CD4-positive, alpha-beta T cell (primary cell): ENCODE data around the gene ZC3H18. TPM values are rescaled to one million over a fixed set of nuclear protein-coding genes. Genes with fewer than 3 reads are reported as not detected.

Experiments used
- ATAC-seq: fragments of 200-7000 bp; cut with Tn5 transposase; one replicate; pipeline ENCODE4 v1.10.0; 2022; ENCODE audit warnings: mild to moderate bottlenecking; ENCODE audit not compliant: poor library complexity
- CTCF ChIA-PET: fragments of 350-600 bp; sonication (Branson Sonifier 250); formaldehyde crosslinking; loops from one replicate; lab custom pipeline; 2021; ENCODE audit warnings: antibody characterized with exemption, inconsistent platforms; lab: Charles Lee
- POLR2A ChIA-PET: fragments of 350-600 bp; sonication (Branson Sonifier 250); formaldehyde crosslinking; loops from one replicate; lab custom pipeline; 2021; ENCODE audit warnings: antibody characterized with exemption, inconsistent platforms; lab: Charles Lee
- DNase-seq, 14 experiments: peaks; one replicate each; pipeline ENCODE4 v3.0.0-alpha.2; 2013 to 2020; ENCODE audit warnings: mixed read lengths in 2 of 14
- H3K27ac ChIP-seq, 2 donors: one replicate each; pipeline versions ENCODE4 v1.5.1 to v1.7.0; 2013; ENCODE audit warnings: low read length in 2 of 2, low read depth in 1 of 2, mild to moderate bottlenecking in 1 of 2
- H3K27me3 ChIP-seq, 2 experiments: 1 replicate in 1 of 2; 2 replicates in 1 of 2; pipeline versions ENCODE4 v1.6.1 to v1.7.0; 2013; ENCODE audit warnings: low read length in 2 of 2, control low read depth in 1 of 2, mild to moderate bottlenecking in 1 of 2, moderate library complexity in 1 of 2; ENCODE audit not compliant: insufficient read depth in 2 of 2, control insufficient read depth in 1 of 2
- H3K36me3 ChIP-seq: one replicate; pipeline ENCODE4 v1.6.1; 2013; ENCODE audit warnings: low read length, control low read depth; ENCODE audit not compliant: insufficient read depth
- H3K4me1 ChIP-seq: one replicate; pipeline ENCODE4 v1.6.1; 2013; ENCODE audit warnings: low read length, control low read depth; ENCODE audit not compliant: insufficient read depth
- H3K4me3 ChIP-seq: one replicate; pipeline ENCODE4 v1.5.1; 2013; ENCODE audit warnings: mild to moderate bottlenecking, low read length, moderate library complexity
- H3K9me3 ChIP-seq, 2 experiments: 1 replicate in 1 of 2; 2 replicates in 1 of 2; pipeline versions ENCODE4 v1.6.1 to v1.7.0; 2013; ENCODE audit warnings: low read length in 2 of 2, mild to moderate bottlenecking in 2 of 2, control low read depth in 1 of 2, moderate library complexity in 1 of 2; ENCODE audit not compliant: control insufficient read depth in 1 of 2, insufficient read depth in 1 of 2
- H3K27ac Mint-ChIP-seq: one replicate; pipeline ENCODE4 v1.8.0; 2020; ENCODE audit warnings: mixed read lengths
- H3K27me3 Mint-ChIP-seq: one replicate; pipeline ENCODE4 v1.8.0; 2021; ENCODE audit warnings: mixed read lengths
- H3K36me3 Mint-ChIP-seq: one replicate; pipeline ENCODE4 v1.8.0; 2021; ENCODE audit warnings: low read depth, mixed read lengths
- H3K4me1 Mint-ChIP-seq: one replicate; pipeline ENCODE4 v1.8.0; 2021; ENCODE audit warnings: low read depth, mixed read lengths
- H3K4me3 Mint-ChIP-seq: one replicate; pipeline ENCODE4 v1.8.0; 2020; ENCODE audit warnings: mild to moderate bottlenecking, mixed read lengths
- H3K9me3 Mint-ChIP-seq: one replicate; pipeline ENCODE4 v1.8.0; 2020; ENCODE audit warnings: mixed read lengths
- intact Hi-C, 2 experiments: fragments of 100-400 bp; cut with DNase I in 1 of 2; cut with micrococcal nuclease in 1 of 2; formaldehyde crosslinking; loops; one replicate each; pipeline versions ENCODE4 v1.15.1 to v1.9.0; 2023 to 2025; cut with DNase I, micrococcal nuclease
- total RNA-seq, 174 experiments: library from RNA in 2 of 174; stranded (reverse) in 2 of 174; gene quantifications; one replicate each; pipeline ENCODE4 v1.2.3 and lab custom pipeline; 2021 to 2026
- TF ChIP-seq, protein P1 (sequence below): fragments of 200-600 bp; IDR thresholded peaks from one replicate; pipeline ENCODE4 v1.8.0; 2022; ENCODE audit warnings: antibody characterized with exemption, mild to moderate bottlenecking

ZC3H18 gene
- total RNA-seq, 2 experiments from 2014 or later = 92.6 to 93.7 TPM

DNA sequence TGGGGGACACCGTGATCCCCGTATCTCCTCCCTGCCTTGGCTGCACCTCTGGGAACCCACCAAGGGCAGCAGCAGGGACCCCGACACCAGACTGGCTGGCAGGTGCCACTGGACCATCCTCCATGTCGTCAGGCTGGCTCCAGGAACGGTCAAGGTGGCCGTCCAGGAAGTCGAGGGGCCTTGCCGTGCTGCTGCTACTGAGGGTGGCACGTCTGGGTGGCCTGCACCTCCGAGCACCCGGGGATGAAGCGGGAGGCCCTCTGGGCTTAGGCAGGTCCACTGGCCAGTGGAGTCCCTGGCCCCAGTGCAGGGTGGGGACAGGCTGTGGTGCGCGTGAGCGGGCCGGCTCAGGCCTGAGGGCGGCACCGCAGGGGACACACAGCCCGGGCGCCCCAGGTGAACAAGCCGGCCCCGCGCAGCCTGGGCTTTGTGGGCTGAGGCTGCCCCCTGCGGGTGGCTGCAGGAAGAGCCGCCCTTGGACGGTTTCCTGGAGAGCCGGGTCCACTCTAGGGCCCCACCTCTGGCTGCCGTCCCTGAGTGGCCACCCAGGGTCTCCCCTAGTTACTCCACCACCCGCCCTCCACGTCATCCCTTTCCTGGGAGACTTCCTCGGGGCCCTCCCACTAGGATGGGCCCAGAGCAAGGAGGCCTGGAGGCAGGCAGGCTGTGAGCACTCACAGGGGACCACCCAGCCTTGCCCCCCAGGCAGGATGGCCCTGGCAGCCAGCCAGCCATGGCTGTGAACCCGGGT, 42.8 kb upstream of the ZC3H18 start:
- Histone ChIP-seq H3K27me3 (no peaks in the 10 kb centered on the region), H3K36me3 (peaks cover 3% of the 10 kb centered on the region), H3K4me3 (no peak overlapping the region), H3K4me1 (peaks cover 10% of the 10 kb centered on the region), H3K27ac (no peak overlapping the region), H3K9me3 (no peaks in the 10 kb centered on the region)
- Mint-ChIP-seq H3K4me3 (no peak overlapping the region), H3K4me1 (peaks cover 6% of the 10 kb centered on the region), H3K9me3 (no peaks in the 10 kb centered on the region), H3K36me3 (no peaks in the 10 kb centered on the region), H3K27me3 (no peaks in the 10 kb centered on the region), H3K27ac (no peak overlapping the region)
- DNase-seq = peak in 13 of 14 experiments; percentile 48 to 79 (median 57)
- CTCF ChIA-PET = interaction anchor here (0.9 kb wide), 1 partner anchor 55 kb away, joined by 4 read pairs; no protein-coding TSS in a partner anchor
- peak; percentile 62 for ATAC-seq
- TF ChIP-seq, protein P1, sequence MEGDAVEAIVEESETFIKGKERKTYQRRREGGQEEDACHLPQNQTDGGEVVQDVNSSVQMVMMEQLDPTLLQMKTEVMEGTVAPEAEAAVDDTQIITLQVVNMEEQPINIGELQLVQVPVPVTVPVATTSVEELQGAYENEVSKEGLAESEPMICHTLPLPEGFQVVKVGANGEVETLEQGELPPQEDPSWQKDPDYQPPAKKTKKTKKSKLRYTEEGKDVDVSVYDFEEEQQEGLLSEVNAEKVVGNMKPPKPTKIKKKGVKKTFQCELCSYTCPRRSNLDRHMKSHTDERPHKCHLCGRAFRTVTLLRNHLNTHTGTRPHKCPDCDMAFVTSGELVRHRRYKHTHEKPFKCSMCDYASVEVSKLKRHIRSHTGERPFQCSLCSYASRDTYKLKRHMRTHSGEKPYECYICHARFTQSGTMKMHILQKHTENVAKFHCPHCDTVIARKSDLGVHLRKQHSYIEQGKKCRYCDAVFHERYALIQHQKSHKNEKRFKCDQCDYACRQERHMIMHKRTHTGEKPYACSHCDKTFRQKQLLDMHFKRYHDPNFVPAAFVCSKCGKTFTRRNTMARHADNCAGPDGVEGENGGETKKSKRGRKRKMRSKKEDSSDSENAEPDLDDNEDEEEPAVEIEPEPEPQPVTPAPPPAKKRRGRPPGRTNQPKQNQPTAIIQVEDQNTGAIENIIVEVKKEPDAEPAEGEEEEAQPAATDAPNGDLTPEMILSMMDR = peak; percentile 81
- POLR2A ChIA-PET = no interaction called here
- intact Hi-C loops = loop anchor here (1.0 kb wide), 1 partner anchor 84 kb away; no protein-coding TSS in a partner anchor

DNA sequence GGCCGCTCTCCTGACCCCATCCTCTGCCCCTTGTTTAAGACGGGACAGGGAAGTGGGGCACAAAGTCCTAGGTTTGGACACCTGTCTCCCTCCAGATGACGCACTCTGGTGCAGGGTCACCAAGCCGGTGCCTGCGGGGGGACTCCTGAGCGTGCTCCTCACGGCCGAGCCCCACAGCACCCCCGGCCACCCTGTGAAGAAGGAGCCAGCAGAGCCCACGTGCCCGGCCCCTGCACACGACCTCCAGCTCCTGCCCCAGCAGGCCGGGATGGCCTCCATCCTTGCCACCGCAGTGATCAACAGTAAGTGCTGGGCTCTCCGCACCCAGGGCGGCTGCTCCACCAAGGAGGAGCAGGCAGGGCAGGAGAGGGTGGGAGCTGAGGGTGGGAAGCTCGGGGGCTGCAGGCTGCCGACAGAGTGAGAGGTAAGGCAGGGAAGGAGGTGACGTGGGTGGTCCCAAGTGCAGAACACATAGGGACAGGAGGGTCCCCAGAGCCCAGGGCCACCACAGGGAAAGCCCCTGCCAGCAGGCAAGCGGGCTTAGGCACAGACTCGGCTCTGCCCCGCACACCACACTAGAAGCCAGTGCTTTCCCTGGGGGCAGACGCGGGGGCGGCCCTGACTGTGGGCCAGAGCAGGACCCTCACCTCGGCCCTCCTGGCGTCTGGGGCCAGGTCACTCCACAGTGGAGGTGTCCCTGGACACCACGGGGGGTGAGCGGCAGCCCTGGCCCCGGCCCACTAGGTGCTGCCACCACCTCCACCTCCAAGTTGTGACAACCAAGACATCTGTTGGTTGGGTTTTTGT, 42.1 kb upstream of the ZC3H18 start:
- Mint-ChIP-seq H3K4me3 (no peak overlapping the region), H3K27ac (no peak overlapping the region), H3K27me3 (no peaks in the 10 kb centered on the region), H3K4me1 (peaks cover 6% of the 10 kb centered on the region), H3K9me3 (no peaks in the 10 kb centered on the region), H3K36me3 (no peaks in the 10 kb centered on the region)
- intact Hi-C loops = loop anchor here (1.0 kb wide), 1 partner anchor 85 kb away; no protein-coding TSS in a partner anchor
- Histone ChIP-seq H3K9me3 (no peaks in the 10 kb centered on the region), H3K4me1 (peaks cover 10% of the 10 kb centered on the region), H3K36me3 (peaks cover 3% of the 10 kb centered on the region), H3K4me3 (no peak overlapping the region), H3K27me3 (no peaks in the 10 kb centered on the region), H3K27ac (no peak overlapping the region)
- DNase-seq (no peak), ATAC-seq (no peak)
- TF ChIP-seq, protein P1 = no peak
- POLR2A ChIA-PET = no interaction called here
- CTCF ChIA-PET = no interaction called here

DNA sequence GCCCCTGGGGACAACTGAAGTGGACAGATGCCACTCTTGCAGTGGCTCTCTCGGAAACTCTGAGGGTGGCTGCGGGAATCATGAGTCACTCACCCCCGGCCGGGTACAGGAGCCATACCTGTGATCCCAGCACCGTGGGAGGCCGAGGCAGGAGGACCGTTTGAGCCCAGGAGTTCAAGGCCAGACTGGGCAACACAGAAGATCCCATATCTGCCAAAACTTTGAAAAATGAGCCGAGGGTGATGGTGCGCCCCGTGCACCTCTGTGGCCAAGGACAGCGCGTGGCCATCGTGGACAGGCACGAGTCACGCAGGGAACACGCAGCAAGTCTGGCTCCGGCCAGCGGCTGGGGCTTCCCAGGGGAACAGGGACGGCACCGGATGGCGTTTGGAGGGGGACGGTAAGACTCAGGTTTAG, 41.3 kb upstream of the ZC3H18 start:
- Mint-ChIP-seq H3K27me3 (no peaks in the 10 kb centered on the region), H3K4me3 (peak overlapping the region; percentile 25), H3K9me3 (no peaks in the 10 kb centered on the region), H3K36me3 (no peaks in the 10 kb centered on the region), H3K4me1 (peaks cover 6% of the 10 kb centered on the region), H3K27ac (no peak overlapping the region)
- TF ChIP-seq, protein P1 = no peak
- ChIA-PET POLR2A (no interaction called here), CTCF (no interaction called here)
- no peak overlapping the region for H3K4me3 ChIP-seq
- DNase-seq (no peak), ATAC-seq (no peak)
- H3K4me1 ChIP-seq = peaks cover 10% of the 10 kb centered on the region
- peaks cover 3% of the 10 kb centered on the region for H3K36me3 ChIP-seq
- H3K27me3 ChIP-seq = no peaks in the 10 kb centered on the region
- intact Hi-C loops = no loop called here
- no peak overlapping the region for H3K27ac ChIP-seq
- H3K9me3 ChIP-seq = no peaks in the 10 kb centered on the region
